Measurements from ENCODE around the gene C20orf204.

C20orf204 gene, protein sequence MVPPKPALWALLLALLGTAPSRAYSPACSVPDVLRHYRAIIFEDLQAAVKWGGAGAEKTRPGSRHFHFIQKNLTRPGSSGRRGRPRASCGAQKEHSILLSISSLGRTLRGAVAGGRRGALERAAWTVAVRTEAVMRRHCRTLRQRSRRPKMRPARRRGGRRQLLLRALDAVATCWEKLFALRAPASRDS

DNA sequence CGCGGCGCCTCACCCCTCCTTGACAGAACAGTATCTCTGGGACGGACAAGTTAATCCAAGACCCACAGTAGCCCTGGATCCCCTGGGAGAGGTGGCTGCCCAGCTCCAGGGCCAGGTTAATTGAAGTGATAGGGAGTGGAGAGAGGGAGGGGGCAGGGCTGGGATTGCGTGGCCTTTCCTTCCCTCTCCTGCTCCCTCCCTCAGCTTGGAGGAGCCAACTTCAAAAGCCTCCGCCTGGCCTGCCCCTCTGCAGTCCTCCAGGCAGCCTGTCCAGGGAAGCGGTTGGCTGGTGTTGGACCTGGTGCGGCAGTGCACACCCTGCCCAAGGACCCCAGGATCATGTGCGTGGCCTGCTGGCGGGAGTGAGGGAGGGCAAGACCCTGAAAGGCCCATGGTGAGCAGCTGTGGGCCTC lies at the start of gene C20orf204:
Gene C20orf204, plus strand, starts transcription at position 250 of the 413 bp plus-strand sequence. Its CDS starts 142 bp downstream, at position 392.
- DNase-seq (ENCODE audit: low spot score): no peak

- no peak for DNase-seq (ENCODE audit: low spot score)
These were observed 35.1 kb upstream of the C20orf204 start for GRCh38 chr20:64000906-64001305.

DNA sequence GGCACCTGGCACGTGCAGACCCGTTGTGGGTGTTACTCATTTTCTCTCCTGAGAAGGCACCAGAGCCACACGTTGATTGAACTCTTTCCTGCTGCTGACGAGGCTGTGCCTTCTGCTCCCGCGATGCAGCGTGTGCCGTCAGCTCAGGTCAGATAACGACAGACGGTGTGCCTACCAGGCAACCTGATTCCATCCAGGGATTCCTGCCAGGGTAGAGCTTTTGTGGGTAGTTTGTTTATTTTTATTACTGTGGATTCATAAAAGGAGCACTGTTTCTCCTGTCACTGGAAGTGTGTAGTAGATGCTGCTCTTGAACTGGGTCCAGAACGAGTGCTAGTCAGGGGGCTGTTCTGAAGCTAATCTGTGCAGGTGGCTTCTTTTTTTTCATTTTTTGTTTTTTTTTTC lies 34.4 kb upstream of the C20orf204 start:
- no peak for DNase-seq (ENCODE audit: low spot score)

GRCh38 chr20:64003960-64004725 lies 31.8 kb upstream of the C20orf204 start:
- DNase-seq (ENCODE audit: low spot score): no peak

DNA sequence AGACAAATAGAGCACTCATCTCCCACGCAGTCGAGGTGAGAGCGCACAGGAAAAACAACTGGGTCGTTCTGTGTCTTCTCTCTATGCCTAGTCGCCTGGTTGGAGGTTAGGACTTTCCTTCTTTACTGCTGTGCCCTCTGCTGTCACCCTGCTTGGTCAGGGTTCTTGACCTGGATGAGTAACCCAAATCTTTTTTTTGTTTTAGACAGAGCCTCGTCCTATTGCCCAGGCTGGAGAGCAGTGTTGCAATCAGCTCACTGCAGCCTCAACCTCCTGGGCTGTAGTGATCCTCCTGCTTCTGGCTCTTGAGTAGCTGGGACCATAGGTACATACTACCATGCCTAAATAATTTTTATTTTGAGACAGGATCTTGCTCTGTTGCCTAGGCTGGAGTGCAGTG lies 30.6 kb upstream of the C20orf204 start:
- no peak for DNase-seq (ENCODE audit: low spot score)

DNA sequence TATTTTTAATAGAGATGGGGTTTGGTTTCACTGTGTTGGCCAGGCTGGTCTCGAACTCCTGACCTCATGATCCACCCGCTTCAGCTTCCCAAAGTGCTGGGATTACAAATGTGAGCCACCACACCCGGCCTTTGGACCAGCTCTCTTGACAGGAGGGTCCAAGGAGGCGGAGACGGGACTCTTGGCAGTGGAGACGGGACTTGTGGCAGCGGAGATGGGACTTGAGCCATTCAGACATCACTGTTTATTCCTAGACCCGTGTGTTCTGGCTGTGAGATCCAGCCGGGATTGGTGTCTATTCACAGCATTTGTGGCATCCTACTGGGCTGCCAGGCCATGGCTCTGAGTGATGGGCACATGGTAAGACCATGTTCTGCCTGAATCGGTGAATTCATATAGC lies 29.5 kb upstream of the C20orf204 start:
- no peak for DNase-seq (ENCODE audit: low spot score)

DNA sequence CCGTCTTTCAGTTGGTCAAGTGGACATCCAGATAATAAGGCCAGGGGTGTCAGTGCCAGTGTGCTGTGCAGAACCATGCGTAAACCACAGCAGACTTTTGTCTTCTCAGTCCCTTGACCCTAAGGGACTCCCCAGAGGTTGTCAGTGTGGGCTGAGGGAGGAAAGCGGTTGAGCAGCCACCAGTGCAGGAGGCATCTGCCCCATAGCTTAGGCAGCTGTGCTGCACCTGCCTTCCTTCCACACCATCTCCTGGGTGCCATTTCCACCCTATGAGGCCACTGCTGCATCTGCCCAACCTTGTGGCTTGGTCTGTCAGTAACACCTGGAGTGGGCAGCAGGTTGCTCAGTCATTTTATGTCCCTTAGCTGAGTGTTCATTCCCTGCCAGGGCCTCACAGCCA lies 29.1 kb upstream of the C20orf204 start:
- no peak for DNase-seq (ENCODE audit: low spot score)

DNA sequence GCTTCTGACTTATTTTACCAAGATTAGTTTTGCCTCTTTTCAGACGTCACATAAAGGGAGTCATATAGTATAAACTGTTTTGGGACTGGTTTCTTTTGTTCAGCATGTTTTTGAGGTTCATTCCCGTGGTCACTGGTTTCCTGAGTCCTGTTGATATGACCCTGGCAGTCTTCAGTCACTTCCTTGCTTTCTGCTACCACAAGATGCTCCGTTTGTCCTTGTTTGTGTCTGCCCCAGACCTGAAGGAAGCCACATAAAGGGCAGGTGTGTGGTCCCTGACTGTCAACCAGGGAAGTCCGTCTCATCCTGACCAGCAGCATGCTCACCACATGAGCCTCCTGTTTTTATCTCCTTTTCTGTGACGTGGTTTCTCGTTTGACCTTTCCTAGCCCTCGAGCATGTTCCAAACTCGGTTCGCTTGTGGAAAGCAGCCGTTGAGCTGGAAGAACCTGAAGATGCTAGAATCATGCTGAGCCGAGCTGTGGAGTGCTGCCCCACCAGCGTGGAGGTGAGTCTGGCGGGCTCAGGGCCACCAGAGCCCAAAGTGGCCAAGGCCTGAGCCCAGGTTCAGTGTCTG lies 26.1 kb upstream of the C20orf204 start:
- DNase-seq (ENCODE audit: low spot score): no peak

DNA sequence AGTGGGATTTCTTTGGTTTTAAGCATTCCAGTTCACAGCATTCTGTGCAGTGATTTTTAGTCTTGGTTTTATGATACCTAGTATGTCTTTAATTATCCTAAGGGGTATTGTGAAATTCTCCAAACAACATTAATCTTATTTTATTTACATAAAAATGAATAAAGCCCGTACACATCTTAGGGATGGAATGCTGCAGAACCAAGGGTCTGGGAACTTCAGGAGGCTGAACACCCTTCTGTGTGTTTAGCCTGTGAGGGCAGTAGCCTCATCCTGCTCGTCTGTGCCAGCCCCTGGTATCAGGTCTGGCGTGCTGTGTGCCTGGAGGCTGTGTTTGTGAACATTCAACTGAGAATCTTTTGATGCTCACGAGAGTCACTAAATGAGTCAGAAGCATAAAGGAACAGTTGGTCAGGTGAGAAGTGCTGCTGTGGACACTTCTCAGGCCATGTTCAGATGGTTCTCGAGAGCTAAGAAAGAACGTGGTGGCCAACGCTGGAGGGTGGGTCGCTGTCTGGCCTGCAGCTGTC lies 25.2 kb upstream of the C20orf204 start:
- DNase-seq (ENCODE audit: low spot score): no peak

- no peak for DNase-seq (ENCODE audit: low spot score)
These were observed 24.6 kb upstream of the C20orf204 start for GRCh38 chr20:64011366-64011779.

DNA sequence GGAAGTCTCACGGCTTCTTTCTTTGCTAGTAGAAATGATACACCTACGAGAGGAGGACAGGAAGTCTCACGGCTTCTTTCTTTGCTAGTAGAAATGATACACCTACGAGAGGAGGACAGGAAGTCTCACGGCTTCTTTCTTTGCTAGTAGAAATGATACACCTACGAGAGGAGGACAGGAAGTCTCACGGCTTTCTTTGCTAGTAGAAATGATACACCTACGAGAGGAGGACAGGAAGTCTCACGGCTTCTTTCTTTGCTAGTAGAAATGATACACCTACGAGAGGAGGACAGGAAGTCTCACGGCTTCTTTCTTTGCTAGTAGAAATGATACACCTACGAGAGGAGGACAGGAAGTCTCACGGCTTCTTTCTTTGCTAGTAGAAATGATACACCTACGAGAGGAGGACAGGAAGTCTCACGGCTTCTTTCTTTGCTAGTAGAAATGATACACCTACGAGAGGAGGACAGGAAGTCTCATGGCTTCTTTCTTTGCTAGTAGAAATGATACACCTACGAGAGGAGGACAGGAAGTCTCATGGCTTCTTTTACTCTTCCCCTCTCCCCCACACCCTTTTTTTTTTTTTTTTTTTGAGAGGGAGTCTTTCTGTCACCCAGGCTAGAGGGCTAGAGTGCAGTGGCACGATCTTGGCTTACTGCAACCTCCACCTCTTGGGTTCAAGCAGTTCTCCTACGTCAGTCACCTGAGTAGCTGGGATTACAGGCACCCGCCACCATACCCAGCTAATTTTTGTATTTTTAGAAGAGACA lies 23.4 kb upstream of the C20orf204 start:
- DNase-seq (ENCODE audit: low spot score): peak; percentile 29

- no peak for DNase-seq (ENCODE audit: low spot score)
These were observed 20.3 kb upstream of the C20orf204 start for GRCh38 chr20:64015635-64016034.

- DNase-seq (ENCODE audit: low spot score): no peak
These were observed 14.6 kb upstream of the C20orf204 start for GRCh38 chr20:64021124-64021975.

- no peak for DNase-seq (ENCODE audit: low spot score)
These were observed 13.2 kb upstream of the C20orf204 start for GRCh38 chr20:64022671-64023360.

DNA sequence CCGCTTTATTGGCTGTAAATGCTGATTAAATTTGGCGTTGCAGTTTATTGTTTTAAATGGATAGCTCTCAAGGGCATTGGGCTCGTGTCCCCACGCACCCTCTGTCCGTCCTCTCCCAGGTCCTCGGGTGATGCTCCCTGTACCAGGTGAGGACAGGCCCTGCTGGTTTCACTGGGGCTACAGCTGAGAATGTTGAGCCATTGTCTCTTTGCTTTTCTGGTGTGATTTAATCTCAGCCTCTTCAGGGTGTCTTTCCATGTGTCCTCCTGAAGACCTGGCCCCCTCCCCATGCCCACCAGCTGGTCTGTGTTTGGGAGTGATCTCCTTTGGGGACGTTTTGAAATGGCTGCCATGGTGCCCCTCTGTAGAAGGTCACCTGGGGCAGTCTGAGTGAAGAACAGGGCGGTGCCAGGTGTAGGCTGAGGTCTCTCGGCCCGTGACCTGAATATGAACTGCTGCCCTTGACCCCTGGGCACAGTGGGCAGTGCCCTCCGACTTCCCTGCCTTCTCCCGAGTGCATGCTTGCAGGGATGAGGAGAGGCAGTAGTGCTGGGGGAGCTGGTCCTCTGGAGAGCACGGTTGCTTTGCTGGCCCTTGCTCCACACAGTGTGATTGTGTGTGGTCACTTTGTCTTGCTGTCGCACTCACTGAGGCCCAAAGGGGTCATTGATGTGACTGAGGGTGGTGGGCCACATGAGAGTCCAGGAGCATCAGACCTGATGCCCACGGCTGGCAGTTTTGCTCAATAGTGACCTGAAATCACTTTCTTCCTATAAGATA lies 12.4 kb upstream of the C20orf204 start:
- no peak for DNase-seq (ENCODE audit: low spot score)

DNA sequence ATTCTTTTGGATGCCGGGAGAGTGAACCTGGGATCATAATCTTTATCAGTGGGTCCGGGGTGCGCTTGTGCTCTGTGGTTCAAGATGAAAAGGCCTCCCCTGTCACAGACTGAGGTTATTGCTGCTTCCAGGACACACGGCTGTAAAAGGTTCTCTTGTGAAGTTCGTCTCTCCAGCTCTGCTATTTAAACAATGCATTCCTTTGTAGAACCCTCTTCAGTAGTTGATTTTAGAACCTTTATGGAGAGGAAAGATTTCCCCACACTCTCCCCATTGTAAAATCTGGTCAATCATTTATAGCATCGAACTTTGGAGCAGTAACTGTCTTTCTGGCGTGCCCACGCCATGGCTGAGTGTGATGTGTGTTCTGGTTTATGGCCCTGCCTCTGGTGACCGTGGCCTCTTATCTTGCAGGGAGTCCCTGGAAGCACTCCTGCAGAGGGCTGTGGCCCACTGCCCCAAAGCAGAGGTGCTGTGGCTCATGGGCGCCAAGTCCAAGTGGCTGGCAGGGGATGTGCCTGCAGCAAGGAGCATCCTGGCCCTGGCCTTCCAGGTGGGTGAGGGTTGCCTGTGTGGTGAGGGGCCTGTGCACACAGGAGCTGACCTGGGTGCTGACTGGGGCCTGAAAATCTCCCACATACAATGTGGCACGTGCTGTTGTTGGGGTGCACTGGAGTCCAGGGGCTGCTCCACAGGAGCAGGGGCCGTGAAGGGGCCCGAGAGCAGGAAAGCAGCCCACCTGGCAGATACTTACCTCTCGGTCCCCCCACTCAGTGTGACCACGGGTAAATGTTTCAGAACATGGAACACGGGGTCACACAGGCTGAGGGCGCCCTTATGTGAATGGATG lies 11.6 kb upstream of the C20orf204 start:
- no peak for DNase-seq (ENCODE audit: low spot score)

DNA sequence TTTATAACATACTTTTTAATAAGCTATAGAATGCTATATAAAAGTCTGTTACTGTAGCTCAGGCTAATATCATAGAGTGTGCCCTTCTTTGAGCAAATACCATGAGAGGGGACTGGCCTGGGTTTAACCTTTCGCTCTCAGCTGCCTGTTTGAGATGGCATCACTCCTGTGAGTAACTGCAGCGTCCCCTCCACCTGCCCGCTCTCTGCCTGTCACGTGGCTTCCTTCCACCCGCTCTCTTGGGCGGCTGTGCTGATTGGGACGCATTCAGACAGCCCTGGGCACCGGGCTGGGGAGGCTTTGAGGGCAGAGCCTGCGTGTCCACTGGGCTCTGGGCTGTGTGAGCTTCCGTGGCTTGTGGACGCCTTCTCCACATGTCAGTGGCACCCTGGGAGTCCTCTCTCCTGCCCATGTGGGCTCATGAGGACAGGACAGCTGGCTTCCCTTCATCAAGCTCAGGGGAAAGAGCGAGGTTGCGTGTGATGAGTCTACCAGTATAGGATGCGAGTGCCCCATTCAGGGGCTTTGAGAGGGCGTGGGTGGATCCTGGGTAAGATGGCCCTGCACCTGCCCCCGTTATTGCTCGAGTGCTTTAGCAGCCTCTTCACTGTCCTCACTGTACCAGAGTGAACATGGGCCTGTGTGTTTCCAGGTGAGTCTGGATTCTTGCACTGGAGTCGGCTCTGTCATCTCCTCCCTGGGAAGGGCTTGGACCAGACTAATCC lies 10.7 kb upstream of the C20orf204 start:
- no peak for DNase-seq (ENCODE audit: low spot score)

DNA sequence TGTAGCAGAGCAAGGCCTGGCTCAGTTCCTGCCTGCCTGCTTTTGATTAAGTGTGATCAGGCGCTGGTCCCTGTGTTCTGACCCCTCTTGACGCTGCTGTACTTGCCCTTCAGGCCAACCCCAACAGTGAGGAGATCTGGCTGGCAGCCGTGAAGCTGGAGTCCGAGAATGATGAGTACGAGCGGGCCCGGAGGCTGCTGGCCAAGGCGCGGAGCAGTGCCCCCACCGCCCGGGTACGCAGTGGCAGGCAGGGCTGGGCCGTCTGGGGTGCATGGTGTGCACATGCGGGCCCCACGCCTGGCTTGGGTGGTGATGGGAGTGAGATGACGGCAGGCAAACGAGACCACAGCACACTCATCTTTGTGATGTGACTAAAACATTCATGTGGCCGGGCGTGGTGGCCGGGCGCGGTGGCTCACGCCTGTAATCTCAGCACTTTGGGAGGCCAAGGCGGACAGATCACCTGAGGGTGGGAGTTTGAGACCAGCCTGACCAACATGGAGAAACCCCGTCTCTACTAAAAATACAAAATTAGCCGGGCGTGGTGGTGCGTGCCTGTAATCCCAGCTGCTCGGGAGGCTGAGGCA lies 10.1 kb upstream of the C20orf204 start:
- no peak for DNase-seq (ENCODE audit: low spot score)
